GM12874 (cell line): ENCODE measurements around the gene PLP2.

ENCODE experiments used
- CTCF ChIP-seq: IDR thresholded peaks from 2 replicates; pipeline ENCODE4 v1.5.1; 2011; ENCODE audit warnings: low read depth, mild to moderate bottlenecking, control low read depth, low read length, moderate library complexity; ENCODE audit not compliant: insufficient read depth

Gene PLP2

GRCh38 chrX:49179358-49179757, 7.7 kb downstream of the PLP2 start:
- no peak for TF ChIP-seq CTCF

GRCh38 chrX:49183701-49184281, 12.1 kb downstream of the PLP2 start:
- no peak for TF ChIP-seq CTCF

GRCh38 chrX:49184294-49185281, 12.9 kb downstream of the PLP2 start:
- no peak for TF ChIP-seq CTCF

GRCh38 chrX:49186125-49187027, 14.7 kb downstream of the PLP2 start, which contains the start of gene PRICKLE3:
Gene PRICKLE3 (minus strand): TSS chrX:49186373. CDS start chrX:49186297, 76 bp downstream.
- TF ChIP-seq CTCF: peak; percentile 65

DNA sequence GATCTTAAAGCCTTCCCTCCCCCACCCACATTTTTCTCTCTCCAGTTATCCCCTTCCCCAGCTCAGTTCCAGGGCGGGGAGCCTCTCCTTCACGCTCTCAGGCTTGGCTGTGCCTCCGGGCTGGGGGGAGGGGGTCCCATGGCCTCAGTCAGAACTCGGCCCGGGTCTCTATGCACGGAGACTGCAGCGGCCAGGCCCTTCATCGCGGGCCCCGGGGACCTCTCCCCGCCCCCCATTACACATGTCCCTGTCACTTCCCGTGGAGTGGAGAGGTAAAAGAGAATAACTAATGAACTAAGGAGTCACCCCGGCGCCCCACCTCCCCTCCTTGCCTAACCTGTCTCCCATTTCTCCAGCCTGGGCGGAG, 15.3 kb downstream of the PLP2 start:
- no peak for TF ChIP-seq CTCF

GRCh38 chrX:49187526-49187925, 15.8 kb downstream of the PLP2 start:
- no peak for TF ChIP-seq CTCF
